Activated CD4-positive, alpha-beta memory T cell treated with anti-CD3 and anti-CD28 coated beads, Interleukin-2, amount 10 ng/mL, durations not matched to agents 7 days and 5 days (primary cell): Measurements from ENCODE around the gene GP9. TPM values are rescaled to one million over a fixed set of nuclear protein-coding genes. Genes with fewer than 3 reads are reported as not detected.

ENCODE experiments used
- CTCF ChIA-PET: fragments of 350-600 bp; sonication (Branson Sonifier 250); formaldehyde crosslinking; loops from one replicate; lab custom pipeline; 2021; ENCODE audit warnings: antibody characterized with exemption, inconsistent platforms; lab: Charles Lee
- POLR2A ChIA-PET: fragments of 350-600 bp; sonication (Branson Sonifier 250); formaldehyde crosslinking; loops from one replicate; lab custom pipeline; 2021; ENCODE audit warnings: antibody characterized with exemption; lab: Charles Lee
- DNase-seq: peaks from one replicate; pipeline ENCODE4 v3.0.0-alpha.2; 2020
- H3K27ac Mint-ChIP-seq: one replicate; pipeline ENCODE4 v1.8.0; 2021; ENCODE audit warnings: mild to moderate bottlenecking, mixed read lengths
- H3K27me3 Mint-ChIP-seq: one replicate; pipeline ENCODE4 v1.8.0; 2021; ENCODE audit warnings: mixed read lengths
- H3K36me3 Mint-ChIP-seq: one replicate; pipeline ENCODE4 v1.8.0; 2021; ENCODE audit warnings: low read depth, mixed read lengths
- H3K4me1 Mint-ChIP-seq: one replicate; pipeline ENCODE4 v1.8.0; 2021; ENCODE audit warnings: mixed read lengths
- H3K4me3 Mint-ChIP-seq: one replicate; pipeline ENCODE4 v1.8.0; 2021; ENCODE audit warnings: mild to moderate bottlenecking, mixed read lengths
- H3K9me3 Mint-ChIP-seq: one replicate; pipeline ENCODE4 v1.8.0; 2021; ENCODE audit warnings: mixed read lengths
- total RNA-seq, 2 experiments: library from RNA; stranded (reverse); gene quantifications; one replicate each; pipeline ENCODE4 v1.2.3, GENCODE V29; 2021

GP9 gene
- total RNA-seq, 2 experiments from 2014 or later = not detected

DNA sequence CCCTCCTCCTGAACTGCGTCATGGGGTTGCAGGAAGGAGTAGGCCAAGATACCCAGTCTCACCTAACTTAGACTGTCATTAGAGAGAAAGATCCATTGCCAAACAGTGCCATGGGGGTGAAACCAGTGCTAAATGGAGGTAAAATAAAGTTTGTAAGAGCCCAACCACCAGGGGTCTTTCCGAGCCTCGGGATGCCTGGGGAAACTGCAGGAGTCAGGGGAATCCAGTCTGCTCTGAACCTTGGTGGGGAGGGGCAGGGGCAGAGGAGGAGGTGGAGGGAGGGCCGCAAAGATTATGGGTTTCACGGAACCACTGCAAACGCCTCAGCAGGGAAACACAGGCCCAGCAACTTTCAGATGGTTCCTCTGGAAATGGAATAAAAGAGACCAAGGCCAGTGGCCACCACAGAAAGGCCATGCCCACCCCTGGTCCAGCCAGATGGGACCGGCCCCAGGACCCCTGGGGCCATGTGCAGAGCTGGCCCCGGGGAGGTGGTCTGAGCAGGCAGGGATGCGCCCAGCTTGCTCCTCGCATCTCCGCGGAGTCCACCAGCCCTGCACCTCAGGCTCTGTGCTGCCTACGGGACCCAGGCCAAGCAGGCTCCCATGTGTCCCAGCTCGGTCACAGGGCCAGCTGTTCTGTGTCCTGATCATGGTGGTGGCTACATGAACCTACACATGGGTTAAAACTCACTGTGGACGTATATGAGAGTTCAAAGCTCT, 19.8 kb upstream of the GP9 start:
- POLR2A ChIA-PET = no interaction called here
- H3K27ac Mint-ChIP-seq = no peak overlapping the region
- no peak for DNase-seq
- H3K36me3 Mint-ChIP-seq = no peaks in the 10 kb centered on the region
- peaks cover 7% of the 10 kb centered on the region for H3K4me1 Mint-ChIP-seq
- CTCF ChIA-PET = interaction anchor here (0.6 to 2.6 kb wide), 4 partner anchors 13 to 287 kb away, joined by 3 to 13 read pairs (median 4); no protein-coding TSS in a partner anchor
- H3K4me3 Mint-ChIP-seq = no peak overlapping the region
- peaks cover 39% of the 10 kb centered on the region for H3K27me3 Mint-ChIP-seq
- no peaks in the 10 kb centered on the region for H3K9me3 Mint-ChIP-seq

DNA sequence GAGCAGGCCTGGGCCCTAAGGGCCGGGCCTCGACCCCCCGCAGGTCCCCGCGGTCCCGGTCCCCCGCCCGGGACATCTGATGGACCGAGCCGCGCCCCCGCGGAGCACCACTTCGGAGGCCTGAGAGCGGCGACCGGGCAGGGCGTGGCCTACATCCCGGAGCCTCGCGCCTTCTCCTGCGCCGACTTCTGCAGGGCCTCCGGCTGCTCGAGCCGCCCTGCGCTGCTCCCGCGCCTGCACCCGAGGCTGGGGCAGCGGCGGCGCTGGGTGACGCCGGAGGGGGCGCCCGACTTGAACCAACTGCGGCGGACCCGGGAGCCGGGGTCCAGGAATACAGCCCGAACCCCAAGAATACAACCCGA, 14.9 kb upstream of the GP9 start:
- peaks cover 4% of the 10 kb centered on the region for H3K4me1 Mint-ChIP-seq
- DNase-seq = peak; percentile 53
- ChIA-PET CTCF (interaction anchor here (0.8 kb wide), 1 partner anchor 75 kb away, joined by 3 read pairs; no protein-coding TSS in a partner anchor), POLR2A (interaction anchor here (1.3 kb wide), 1 partner anchor 76 kb away, joined by 3 read pairs; the partner anchor contains the start of gene RAB43)
- no peak overlapping the region for H3K4me3 Mint-ChIP-seq
- H3K27ac Mint-ChIP-seq = no peak overlapping the region
- H3K36me3 Mint-ChIP-seq = peaks cover 4% of the 10 kb centered on the region
- peaks cover 6% of the 10 kb centered on the region for H3K9me3 Mint-ChIP-seq
- peaks cover 38% of the 10 kb centered on the region for H3K27me3 Mint-ChIP-seq

DNA sequence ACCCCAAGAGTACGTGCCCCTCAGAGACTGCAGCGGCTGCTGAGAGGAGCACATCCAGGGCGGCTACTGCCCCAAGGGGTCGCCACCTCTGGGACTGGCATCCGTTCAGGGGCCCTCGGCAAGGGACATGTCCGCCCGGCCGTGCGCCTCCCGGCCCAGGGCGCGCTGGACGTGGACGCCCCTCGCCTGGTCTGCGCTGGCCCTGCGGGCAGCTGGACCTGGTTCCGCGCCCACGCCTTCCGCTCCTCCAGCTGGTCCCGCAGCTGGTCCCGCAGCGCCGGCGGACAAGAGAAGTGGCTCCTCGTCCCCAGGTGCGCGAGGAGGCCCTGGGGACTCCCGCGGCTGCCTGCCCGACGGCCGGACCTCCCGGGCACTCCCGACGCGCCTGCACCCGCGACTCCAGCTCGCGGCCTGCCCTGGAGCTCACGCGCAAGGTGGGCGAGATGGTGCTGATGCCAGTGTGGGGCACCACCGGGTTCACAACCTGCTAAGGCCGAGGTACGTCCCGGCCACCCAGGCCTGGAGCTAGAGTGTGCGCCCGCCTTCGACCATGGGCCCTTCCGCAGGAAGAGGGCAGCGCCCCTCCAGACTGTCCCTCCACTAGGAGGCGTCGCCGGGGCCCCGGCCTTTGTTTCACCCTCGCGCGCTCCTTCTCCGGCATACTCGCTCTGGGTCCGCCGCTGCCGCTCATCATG, 14.4 kb upstream of the GP9 start:
- Mint-ChIP-seq H3K4me3 (peak overlapping the region; percentile 13), H3K4me1 (peaks cover 4% of the 10 kb centered on the region), H3K36me3 (peaks cover 4% of the 10 kb centered on the region), H3K27ac (no peak overlapping the region), H3K27me3 (peaks cover 38% of the 10 kb centered on the region), H3K9me3 (peaks cover 6% of the 10 kb centered on the region)
- CTCF ChIA-PET = interaction anchor here (0.8 kb wide), 1 partner anchor 74 kb away, joined by 3 read pairs; no protein-coding TSS in a partner anchor
- DNase-seq = no peak
- POLR2A ChIA-PET = interaction anchor here (0.7 to 1.3 kb wide), 2 partner anchors 74 to 76 kb away, joined by 3 read pairs; partner anchors contain the start of gene RAB43

DNA sequence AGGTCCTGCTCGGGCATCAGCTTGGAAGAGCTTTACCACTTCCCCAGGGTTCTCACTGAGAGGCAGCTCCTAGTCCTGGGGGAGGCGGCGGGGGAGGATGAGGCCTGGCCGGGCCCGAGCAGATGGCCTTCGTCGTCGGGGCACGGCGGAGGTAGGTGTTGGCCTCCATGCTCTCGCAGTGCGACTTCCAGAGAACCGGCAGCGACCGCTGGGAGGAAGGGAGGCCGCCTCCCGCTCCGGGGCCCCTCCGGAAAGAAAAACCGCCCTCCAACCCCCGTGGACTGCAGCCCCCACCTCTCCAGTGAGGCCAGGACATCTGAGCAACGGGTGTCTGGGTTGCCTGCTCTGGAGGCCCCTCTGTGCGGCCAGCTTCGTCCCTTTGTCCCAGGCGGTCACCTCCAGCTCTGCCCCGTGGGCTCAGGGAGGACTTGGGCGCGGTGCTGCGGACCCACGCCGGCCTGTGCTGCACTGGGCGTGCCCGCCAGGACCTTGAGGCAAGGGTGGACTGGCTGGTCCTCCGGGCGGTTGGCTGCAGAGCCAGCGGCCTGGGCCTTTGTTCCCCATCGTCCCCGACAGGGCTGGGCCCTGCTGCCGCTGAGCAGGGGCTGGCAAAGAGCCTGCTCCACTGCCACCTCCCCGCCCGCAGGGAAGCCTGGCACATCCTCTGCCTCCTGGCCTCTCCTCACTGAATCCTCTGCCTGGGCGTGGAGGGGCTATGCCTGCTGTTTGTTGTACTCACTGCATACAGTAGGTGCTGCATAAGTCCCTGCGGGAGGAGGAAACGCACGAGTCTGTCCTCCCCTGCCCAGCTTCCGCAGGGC, 13.6 kb upstream of the GP9 start:
- Mint-ChIP-seq H3K9me3 (peaks cover 6% of the 10 kb centered on the region), H3K27me3 (peaks cover 35% of the 10 kb centered on the region), H3K4me3 (peak overlapping the region; percentile 13), H3K36me3 (peaks cover 4% of the 10 kb centered on the region), H3K4me1 (peaks cover 4% of the 10 kb centered on the region), H3K27ac (no peak overlapping the region)
- POLR2A ChIA-PET = interaction anchor here (0.7 to 1.3 kb wide), 2 partner anchors 74 to 75 kb away, joined by 3 read pairs; partner anchors contain the start of gene RAB43
- no peak for DNase-seq
- CTCF ChIA-PET = interaction anchor here (0.8 to 1.0 kb wide), 2 partner anchors 74 to 77 kb away, joined by 3 read pairs; no protein-coding TSS in a partner anchor

DNA sequence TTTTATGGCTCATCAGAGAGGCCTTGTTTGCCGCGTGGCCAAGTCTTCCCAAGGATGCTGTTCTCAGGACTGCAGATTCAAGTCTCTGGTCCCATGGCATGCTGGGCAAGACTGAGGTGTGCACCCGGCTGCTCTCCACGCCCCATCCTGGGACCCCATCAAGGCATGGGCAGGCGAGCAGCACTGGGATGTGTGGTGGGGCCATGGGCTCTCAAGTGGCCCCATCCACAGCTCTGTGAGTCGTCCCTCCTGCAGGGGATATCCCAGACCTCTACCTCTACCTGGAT, 13.1 kb upstream of the GP9 start:
- DNase-seq = no peak
- peaks cover 4% of the 10 kb centered on the region for H3K36me3 Mint-ChIP-seq
- H3K27ac Mint-ChIP-seq = no peak overlapping the region
- ChIA-PET CTCF (interaction anchor here (1.0 kb wide), 1 partner anchor 77 kb away, joined by 3 read pairs; no protein-coding TSS in a partner anchor), POLR2A (no interaction called here)
- H3K4me3 Mint-ChIP-seq = no peak overlapping the region
- H3K27me3 Mint-ChIP-seq = peaks cover 29% of the 10 kb centered on the region
- peaks cover 6% of the 10 kb centered on the region for H3K9me3 Mint-ChIP-seq
- H3K4me1 Mint-ChIP-seq = peaks cover 4% of the 10 kb centered on the region

DNA sequence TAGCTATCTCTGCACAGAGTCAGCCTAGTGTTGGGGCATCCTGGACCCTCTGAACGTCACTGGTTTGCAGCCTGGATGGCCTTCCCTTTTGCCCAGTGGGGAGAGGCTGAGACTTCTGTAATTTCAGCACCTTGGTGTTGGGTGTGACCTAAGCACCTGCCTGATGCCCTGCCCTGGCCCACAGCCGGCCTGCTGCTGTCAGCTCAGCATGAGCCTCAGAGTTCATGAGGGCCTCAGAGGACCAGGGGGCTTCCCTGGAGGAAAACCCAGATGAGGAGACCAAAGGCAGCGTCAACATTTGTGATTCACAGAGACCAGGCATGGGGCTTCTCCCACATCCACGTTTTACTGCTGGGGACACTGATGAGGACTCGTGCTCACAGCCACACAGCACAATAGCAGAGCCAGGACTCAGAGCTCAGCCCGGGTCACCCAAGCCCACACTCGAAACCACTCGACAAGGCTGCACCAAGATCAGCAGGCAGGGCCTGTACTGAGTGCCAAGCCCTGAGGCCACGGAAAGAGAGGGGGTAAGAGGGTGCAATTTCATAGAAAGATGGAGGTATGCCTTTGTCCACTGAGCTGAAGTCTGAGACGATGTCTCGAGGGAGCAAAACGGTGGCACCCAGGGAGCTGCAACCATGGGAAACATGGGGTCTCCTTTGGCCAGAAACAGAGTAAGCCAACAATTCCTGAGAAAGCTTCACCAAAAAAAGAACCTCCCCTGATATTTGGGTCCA, 9.9 kb upstream of the GP9 start:
- no peak overlapping the region for H3K27ac Mint-ChIP-seq
- no peak for DNase-seq
- peaks cover 4% of the 10 kb centered on the region for H3K36me3 Mint-ChIP-seq
- ChIA-PET CTCF (interaction anchor here (0.8 to 7.1 kb wide), 7 partner anchors 19 to 199 kb away, joined by 3 to 80 read pairs (median 31); partner anchors contain the start of gene COPG1), POLR2A (interaction anchor here (4.2 kb wide), 1 partner anchor 71 kb away, joined by 61 read pairs; the partner anchor contains the start of gene RAB43)
- peaks cover 7% of the 10 kb centered on the region for H3K4me1 Mint-ChIP-seq
- H3K9me3 Mint-ChIP-seq = peaks cover 6% of the 10 kb centered on the region
- H3K27me3 Mint-ChIP-seq = peaks cover 10% of the 10 kb centered on the region
- H3K4me3 Mint-ChIP-seq = no peak overlapping the region

DNA sequence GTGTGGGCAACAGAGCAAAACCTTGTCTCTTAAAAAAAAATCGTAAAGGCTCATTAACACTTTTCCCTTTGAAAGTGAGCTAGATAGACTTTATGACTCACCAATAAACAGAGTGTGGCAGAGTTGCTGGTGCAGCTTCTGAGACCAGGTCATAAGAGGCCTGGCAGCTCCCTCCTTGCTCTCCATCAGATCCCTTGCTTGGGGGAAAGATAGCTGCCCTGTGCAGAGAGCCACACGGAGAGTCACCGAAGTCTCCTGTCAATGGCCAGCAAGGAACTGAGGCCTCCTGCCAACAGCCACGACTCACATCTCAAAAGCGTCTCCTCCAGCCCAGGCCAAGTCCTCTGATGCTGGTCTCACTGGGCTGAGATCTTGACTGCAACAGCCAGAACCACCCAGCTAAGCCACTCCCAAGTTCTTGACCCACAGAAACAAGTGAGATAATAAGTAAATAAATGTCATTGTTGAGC, 8.7 kb upstream of the GP9 start:
- peaks cover 15% of the 10 kb centered on the region for H3K27me3 Mint-ChIP-seq
- CTCF ChIA-PET = interaction anchor here (0.5 to 7.1 kb wide), 18 partner anchors 10 to 414 kb away, joined by 3 to 80 read pairs (median 7); partner anchors contain the start of genes COPG1 and RAB43
- peaks cover 4% of the 10 kb centered on the region for H3K36me3 Mint-ChIP-seq
- H3K4me1 Mint-ChIP-seq = peaks cover 7% of the 10 kb centered on the region
- no peak for DNase-seq
- H3K4me3 Mint-ChIP-seq = no peak overlapping the region
- peaks cover 6% of the 10 kb centered on the region for H3K9me3 Mint-ChIP-seq
- H3K27ac Mint-ChIP-seq = no peak overlapping the region
- POLR2A ChIA-PET = interaction anchor here (0.6 to 4.2 kb wide), 7 partner anchors 69 to 265 kb away, joined by 3 to 61 read pairs (median 5); partner anchors contain the start of genes COPG1 and RAB43

DNA sequence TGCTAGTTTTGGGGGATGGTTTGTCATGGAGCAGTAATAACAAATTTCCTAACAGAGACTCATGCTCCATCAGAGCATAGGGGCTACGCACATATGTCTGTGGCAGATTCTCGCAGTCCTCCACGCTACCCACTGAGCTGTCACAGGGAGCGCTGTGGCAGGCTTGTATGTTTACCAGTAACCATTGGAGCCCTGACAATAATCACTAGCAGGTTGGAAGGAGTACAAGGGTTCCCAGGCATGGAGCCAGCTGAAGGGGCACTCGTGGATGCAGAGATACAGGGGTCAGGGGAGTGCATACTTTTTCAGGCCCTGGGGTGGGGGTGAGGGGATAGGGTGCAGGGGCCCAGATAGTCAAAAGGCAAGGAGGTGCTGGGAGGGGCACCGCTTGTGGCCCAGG, 7.9 kb upstream of the GP9 start:
- peaks cover 7% of the 10 kb centered on the region for H3K4me1 Mint-ChIP-seq
- ChIA-PET POLR2A (interaction anchor here (1.2 to 4.2 kb wide), 10 partner anchors 13 to 264 kb away, joined by 3 to 61 read pairs (median 6); partner anchors contain the start of genes COPG1 and RAB43), CTCF (interaction anchor here (0.8 to 7.1 kb wide), 28 partner anchors 9 to 264 kb away, joined by 3 to 80 read pairs (median 7); partner anchors contain the start of genes COPG1 and RAB43)
- peaks cover 4% of the 10 kb centered on the region for H3K36me3 Mint-ChIP-seq
- H3K27ac Mint-ChIP-seq = peak overlapping the region; percentile 28
- peaks cover 6% of the 10 kb centered on the region for H3K9me3 Mint-ChIP-seq
- DNase-seq = no peak
- peaks cover 18% of the 10 kb centered on the region for H3K27me3 Mint-ChIP-seq
- no peak overlapping the region for H3K4me3 Mint-ChIP-seq

DNA sequence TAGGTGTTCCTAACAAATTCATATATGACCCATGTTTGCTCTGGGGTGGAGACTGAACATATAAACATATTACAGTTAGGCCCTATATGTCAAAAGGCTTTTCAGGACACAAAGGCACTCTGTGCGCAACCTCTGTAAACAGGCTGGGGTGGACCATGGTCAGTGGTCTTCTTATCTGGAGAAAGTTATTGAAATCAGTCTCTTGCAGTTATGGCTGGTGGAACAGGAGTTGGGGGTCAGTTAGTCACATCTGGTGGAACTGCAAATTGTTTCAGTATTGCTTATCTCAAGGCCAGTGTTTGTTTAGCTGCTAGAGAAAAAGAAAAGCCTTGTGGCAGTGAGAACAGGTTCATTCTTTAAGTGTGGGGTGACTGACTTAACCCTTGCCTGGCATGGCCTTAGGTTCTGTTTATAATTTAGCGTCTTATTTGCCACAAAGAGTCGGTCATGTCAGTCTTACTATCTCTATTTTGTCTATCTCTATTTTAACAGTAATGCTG, 5.9 kb upstream of the GP9 start:
- Mint-ChIP-seq H3K9me3 (no peaks in the 10 kb centered on the region), H3K4me1 (peaks cover 10% of the 10 kb centered on the region), H3K27ac (no peak overlapping the region), H3K27me3 (peaks cover 12% of the 10 kb centered on the region), H3K36me3 (no peaks in the 10 kb centered on the region), H3K4me3 (no peak overlapping the region)
- no peak for DNase-seq
- POLR2A ChIA-PET = interaction anchor here (0.6 to 4.2 kb wide), 5 partner anchors 38 to 195 kb away, joined by 3 to 61 read pairs (median 7); partner anchors contain the start of genes COPG1 and RAB43
- CTCF ChIA-PET = interaction anchor here (1.5 to 7.1 kb wide), 9 partner anchors 8 to 191 kb away, joined by 5 to 80 read pairs (median 28); partner anchors contain the start of gene RAB43

DNA sequence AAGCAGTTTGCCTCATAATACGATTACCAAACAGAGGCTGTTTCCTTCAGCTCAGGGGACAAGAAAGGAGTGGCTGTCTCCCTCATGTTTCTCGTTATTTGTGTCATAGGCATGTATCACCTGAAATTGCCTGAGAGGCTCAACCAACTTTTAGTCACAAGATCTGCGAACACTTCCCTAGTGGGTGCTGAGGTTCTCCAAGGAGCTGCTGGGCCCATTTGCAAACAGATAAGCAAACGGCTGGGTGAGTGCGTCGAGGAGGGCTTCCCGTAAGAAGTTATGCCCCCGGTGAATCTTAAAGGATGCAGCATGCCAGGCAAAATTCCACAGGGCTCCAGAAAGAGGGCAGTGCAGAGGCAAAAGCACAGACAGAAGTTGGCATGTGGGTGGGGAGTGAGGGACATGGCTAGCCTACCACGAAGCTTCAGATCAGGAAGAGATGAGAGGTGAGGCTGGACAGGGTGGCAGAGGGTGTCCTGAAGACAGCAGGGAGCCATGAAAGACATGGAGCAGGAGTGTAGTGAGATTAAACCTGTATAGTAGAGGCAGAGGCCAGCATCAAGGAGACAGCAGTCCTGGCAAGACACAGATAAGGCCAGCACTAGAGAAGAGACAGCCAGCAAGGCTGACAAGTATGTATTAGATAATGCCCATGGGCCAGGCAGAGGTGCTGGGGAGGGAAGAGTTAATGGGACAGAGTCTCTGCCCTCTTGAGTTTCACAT, 4.0 kb upstream of the GP9 start:
- CTCF ChIA-PET = interaction anchor here (7.1 kb wide), 1 partner anchor 190 kb away, joined by 80 read pairs; no protein-coding TSS in a partner anchor
- Mint-ChIP-seq H3K36me3 (no peaks in the 10 kb centered on the region), H3K27ac (no peak overlapping the region), H3K4me1 (peaks cover 10% of the 10 kb centered on the region), H3K27me3 (peaks cover 12% of the 10 kb centered on the region), H3K4me3 (no peak overlapping the region), H3K9me3 (no peaks in the 10 kb centered on the region)
- POLR2A ChIA-PET = interaction anchor here (0.9 kb wide), 1 partner anchor 193 kb away, joined by 3 read pairs; the partner anchor contains the start of gene COPG1
- no peak for DNase-seq
